Muscle of leg (tissue), 11 donors: ENCODE data around the gene NEK1. TPM values are rescaled to one million over a fixed set of nuclear protein-coding genes. Genes with fewer than 3 reads are reported as not detected.
"Not testable (repeated sequence)": the region's sequence is repeated elsewhere in the genome, so short reads cannot be mapped to it uniquely, and the experiment has no call there.

Experiments
- DNase-seq: peaks from one replicate; pipeline ENCODE4 v3.0.0; 2013
- H3K27ac ChIP-seq: one replicate; pipeline ENCODE4 v1.5.1; 2013; ENCODE audit warnings: mild to moderate bottlenecking, low read length, control low read depth
- H3K27me3 ChIP-seq: one replicate; pipeline ENCODE4 v1.6.1; 2013; ENCODE audit warnings: low read length; ENCODE audit not compliant: control insufficient read depth, insufficient read depth
- H3K36me3 ChIP-seq: one replicate; pipeline ENCODE4 v1.6.1; 2013; ENCODE audit warnings: low read length; ENCODE audit not compliant: control insufficient read depth, insufficient read depth
- H3K4me1 ChIP-seq: one replicate; pipeline ENCODE4 v1.6.1; 2013; ENCODE audit warnings: low read length; ENCODE audit not compliant: control insufficient read depth, insufficient read depth
- H3K4me3 ChIP-seq: one replicate; pipeline ENCODE4 v1.5.1; 2013; ENCODE audit warnings: low read length, control low read depth
- H3K9me3 ChIP-seq: replicated peaks from 2 replicates; pipeline ENCODE4 v1.6.1; 2013; ENCODE audit warnings: low read depth, low read length; ENCODE audit not compliant: control insufficient read depth
- WGBS: methylation state at CpG from one replicate; pipeline ENCODE4 v1.1.5; 2013; ENCODE audit warnings: missing lambda C conversion rate; ENCODE audit not compliant: insufficient coverage; 5-methylcytosine and 5-hydroxymethylcytosine counted together
- polyA plus RNA-seq, 8 donors: library from polyadenylated mRNA; unstranded; fragments of 120-200 nt; gene quantifications; one replicate each; pipeline versions ENCODE4 v1.2.1 to v1.2.3, GENCODE V29; 2013; ENCODE audit warnings: inconsistent platforms in 1 of 8, low replicate concordance in 1 of 8; ENCODE audit not compliant: insufficient read length in 8 of 8, insufficient read depth in 1 of 8
- total RNA-seq: library from RNA; stranded (reverse); fragments of 120-200 nt; gene quantifications from one replicate; pipeline ENCODE4 v1.2.4, GENCODE V29; 2013

Gene NEK1
- total and polyA plus RNA-seq, 9 donors, result 9.6 to 14.7 (median 11.8) TPM

DNA sequence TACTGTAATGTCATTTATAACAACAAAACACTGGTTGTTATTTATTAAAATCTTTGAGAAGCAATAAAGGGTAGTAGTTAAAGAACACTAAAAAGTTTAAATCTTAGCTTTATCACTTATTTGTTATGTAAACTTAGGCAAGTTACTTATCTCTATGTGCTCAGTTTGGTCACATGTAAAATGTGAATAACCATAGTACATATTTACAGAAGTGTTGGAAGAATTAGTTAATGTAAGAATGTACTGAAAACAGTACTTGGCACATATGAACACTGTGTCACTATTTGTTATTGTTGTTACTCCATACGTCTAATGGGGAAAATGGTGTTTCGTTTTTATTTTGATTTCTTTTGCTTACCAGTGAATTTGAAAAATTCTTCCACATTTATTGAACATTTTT lies 9.1 kb downstream of the NEK1 start:
- no peak overlapping the region for H3K4me3 ChIP-seq
- no peaks in the 10 kb centered on the region for H3K27me3 ChIP-seq
- peaks cover 3% of the 10 kb centered on the region for H3K36me3 ChIP-seq
- no CpG with 5 or more reads among the region's 2 CpGs for WGBS
- no peaks in the 10 kb centered on the region for H3K9me3 ChIP-seq
- no peaks in the 10 kb centered on the region for H3K4me1 ChIP-seq
- no peak for DNase-seq
- no peak overlapping the region for H3K27ac ChIP-seq

DNA sequence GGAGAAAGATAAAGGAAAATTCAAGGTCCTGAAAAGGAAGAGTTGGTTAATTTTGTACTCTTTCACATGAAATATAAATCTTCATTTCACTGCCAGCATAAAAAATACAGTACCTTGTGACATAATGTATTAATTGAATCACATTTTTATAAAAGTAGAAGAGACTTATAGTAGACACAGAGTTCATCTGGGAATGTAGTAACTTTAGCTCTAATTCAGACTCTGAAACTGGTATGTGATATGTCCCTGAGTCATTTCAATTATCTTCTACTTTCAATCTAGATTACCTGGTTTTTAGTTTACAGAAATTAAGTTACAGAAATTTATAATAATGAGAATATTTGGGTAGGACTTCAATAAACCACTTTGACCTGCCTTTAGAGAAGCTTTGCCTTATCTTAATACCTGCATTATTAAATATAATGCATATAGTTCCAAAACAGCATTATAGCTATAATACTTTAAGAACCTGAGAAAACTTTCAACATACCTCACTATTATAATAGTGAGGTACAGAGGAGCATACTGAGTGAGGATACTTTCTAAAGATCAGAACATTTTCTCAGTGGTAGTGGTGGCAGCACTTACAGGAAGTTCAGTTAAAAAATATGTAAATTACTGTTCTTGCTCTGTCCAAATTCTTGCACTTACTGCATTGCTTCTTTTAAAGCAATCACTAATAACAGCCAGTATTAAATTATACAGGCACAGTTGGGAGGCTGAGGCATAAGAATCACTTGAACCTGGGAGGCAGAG lies 11.2 kb downstream of the NEK1 start:
- DNase-seq, result no peak
- Histone ChIP-seq H3K9me3 (no peaks in the 10 kb centered on the region), H3K36me3 (peaks cover 7% of the 10 kb centered on the region), H3K4me3 (no peak overlapping the region), H3K27me3 (no peaks in the 10 kb centered on the region), H3K27ac (no peak overlapping the region), H3K4me1 (no peaks in the 10 kb centered on the region)

DNA sequence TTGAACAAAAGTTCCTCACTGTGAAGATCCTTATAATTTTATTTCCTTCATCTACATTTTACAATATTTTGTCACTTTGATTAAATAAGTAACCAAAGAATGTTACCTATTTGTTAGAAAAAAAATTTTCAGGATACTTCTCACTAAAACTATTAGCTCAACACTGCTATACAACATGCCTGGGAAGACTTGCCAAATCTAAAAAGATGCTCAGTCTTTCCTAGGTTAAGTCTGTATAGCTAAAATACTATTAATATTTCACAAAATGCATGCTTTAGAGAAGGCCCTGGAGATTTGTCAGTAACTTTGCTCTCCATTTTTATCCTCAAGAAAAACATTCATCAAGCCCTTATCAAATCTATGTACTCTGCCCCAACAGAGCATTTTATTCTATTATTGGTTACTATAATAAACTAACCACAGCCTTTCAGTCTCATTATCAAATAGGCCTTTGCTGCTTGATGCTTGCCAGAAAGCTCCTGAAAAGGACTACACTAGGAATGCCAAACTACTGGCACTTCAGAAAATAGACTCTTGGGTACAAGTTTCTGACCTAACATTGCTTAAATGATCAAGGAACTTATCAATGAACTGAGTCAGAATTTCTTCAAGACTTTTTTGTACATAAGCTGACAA lies 17.7 kb downstream of the NEK1 start:
- no peak overlapping the region for H3K27ac ChIP-seq
- H3K9me3 ChIP-seq, result no peaks in the 10 kb centered on the region
- H3K27me3 ChIP-seq, result no peaks in the 10 kb centered on the region
- DNase-seq, result no peak
- peaks cover 10% of the 10 kb centered on the region for H3K36me3 ChIP-seq
- no peaks in the 10 kb centered on the region for H3K4me1 ChIP-seq
- no peak overlapping the region for H3K4me3 ChIP-seq

GRCh38 chr4:169593050-169593560 lies 19.3 kb downstream of the NEK1 start:
- no peak for DNase-seq
- Histone ChIP-seq H3K36me3 (peaks cover 10% of the 10 kb centered on the region), H3K4me3 (no peak overlapping the region), H3K4me1 (no peaks in the 10 kb centered on the region), H3K27me3 (no peaks in the 10 kb centered on the region), H3K9me3 (no peaks in the 10 kb centered on the region), H3K27ac (no peak overlapping the region)
- no CpG with 5 or more reads among the region's 1 CpG for WGBS

DNA sequence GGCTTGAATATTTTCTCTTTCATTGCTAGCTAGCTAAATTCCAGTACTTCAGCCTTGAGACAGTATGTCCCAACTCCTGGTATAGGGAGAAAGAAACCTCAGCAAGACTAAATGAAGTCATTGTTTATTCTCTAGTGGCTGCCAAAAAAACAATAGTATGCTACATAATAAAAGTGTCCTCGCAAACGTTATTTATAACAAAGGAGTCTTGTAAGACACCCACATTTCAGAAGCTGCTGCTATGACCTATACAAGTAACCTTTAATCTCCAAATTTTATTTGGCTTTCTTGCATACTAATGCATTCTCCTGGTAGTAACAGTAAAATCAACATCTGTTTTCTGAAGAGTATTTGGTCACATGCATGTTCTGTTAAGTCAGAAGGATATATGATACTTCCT lies 28.8 kb downstream of the NEK1 start:
- H3K27me3 ChIP-seq, result no peaks in the 10 kb centered on the region
- peak overlapping the region; percentile 22 for H3K27ac ChIP-seq
- H3K9me3 ChIP-seq, result no peaks in the 10 kb centered on the region
- H3K4me1 ChIP-seq, result no peaks in the 10 kb centered on the region
- WGBS, result no CpG with 5 or more reads among the region's 2 CpGs
- DNase-seq, result peak; percentile 25
- peaks cover 14% of the 10 kb centered on the region for H3K36me3 ChIP-seq
- no peak overlapping the region for H3K4me3 ChIP-seq

GRCh38 chr4:169582706-169583105 lies 29.7 kb downstream of the NEK1 start:
- H3K36me3 ChIP-seq, result peaks cover 14% of the 10 kb centered on the region
- WGBS, result no CpG with 5 or more reads among the region's 3 CpGs
- DNase-seq, result no peak

DNA sequence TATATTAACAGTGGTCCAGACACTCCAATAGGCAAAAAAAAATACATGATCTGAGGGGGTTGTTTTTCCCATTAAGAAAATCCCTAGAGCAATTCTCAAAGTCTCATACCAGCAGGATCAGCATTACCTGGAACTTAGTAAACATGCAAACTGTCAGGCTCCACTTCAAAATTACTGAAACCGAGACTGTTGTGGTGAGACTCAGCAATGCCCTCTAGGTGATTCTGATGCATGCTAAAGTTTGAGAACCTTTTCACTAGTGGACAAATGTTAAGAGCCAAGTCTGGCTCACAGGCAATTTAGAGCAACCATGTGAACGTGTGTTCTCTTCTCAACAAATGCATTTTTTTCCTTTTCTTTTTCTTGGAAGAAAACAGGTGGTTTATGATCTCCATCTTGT lies 30.2 kb downstream of the NEK1 start:
- Histone ChIP-seq H3K4me3 (no peak overlapping the region), H3K27ac (no peak overlapping the region), H3K9me3 (no peaks in the 10 kb centered on the region), H3K36me3 (peaks cover 14% of the 10 kb centered on the region), H3K27me3 (no peaks in the 10 kb centered on the region), H3K4me1 (no peaks in the 10 kb centered on the region)
- DNase-seq, result no peak
- WGBS, result no CpG with 5 or more reads among the region's 2 CpGs

More at GRCh38 chr4:169582706-169583105, 29.7 kb downstream of the NEK1 start:
- H3K4me3 ChIP-seq, result no peak overlapping the region
- H3K4me1 ChIP-seq, result no peaks in the 10 kb centered on the region
- H3K27ac ChIP-seq, result no peak overlapping the region
- no peaks in the 10 kb centered on the region for H3K9me3 ChIP-seq
- H3K27me3 ChIP-seq, result no peaks in the 10 kb centered on the region

GRCh38 chr4:169573889-169574288 lies 38.5 kb downstream of the NEK1 start:
- no peaks in the 10 kb centered on the region for H3K4me1 ChIP-seq
- no CpG with 5 or more reads among the region's 1 CpG for WGBS
- H3K36me3 ChIP-seq, result peaks cover 24% of the 10 kb centered on the region
- no peak for DNase-seq
- H3K27ac ChIP-seq, result no peak overlapping the region
- no peaks in the 10 kb centered on the region for H3K9me3 ChIP-seq
- H3K27me3 ChIP-seq, result no peaks in the 10 kb centered on the region
- H3K4me3 ChIP-seq, result no peak overlapping the region

- no peak for DNase-seq
- H3K9me3 ChIP-seq, result no peaks in the 10 kb centered on the region
- H3K4me3 ChIP-seq, result no peak overlapping the region
- 84% methylated on average over 4 of the region's 4 CpGs for WGBS
- H3K36me3 ChIP-seq, result peaks cover 22% of the 10 kb centered on the region
- H3K4me1 ChIP-seq, result no peaks in the 10 kb centered on the region
- H3K27ac ChIP-seq, result no peak overlapping the region
- no peaks in the 10 kb centered on the region for H3K27me3 ChIP-seq
Measured at GRCh38 chr4:169571435-169571834, 40.9 kb downstream of the NEK1 start.

DNA sequence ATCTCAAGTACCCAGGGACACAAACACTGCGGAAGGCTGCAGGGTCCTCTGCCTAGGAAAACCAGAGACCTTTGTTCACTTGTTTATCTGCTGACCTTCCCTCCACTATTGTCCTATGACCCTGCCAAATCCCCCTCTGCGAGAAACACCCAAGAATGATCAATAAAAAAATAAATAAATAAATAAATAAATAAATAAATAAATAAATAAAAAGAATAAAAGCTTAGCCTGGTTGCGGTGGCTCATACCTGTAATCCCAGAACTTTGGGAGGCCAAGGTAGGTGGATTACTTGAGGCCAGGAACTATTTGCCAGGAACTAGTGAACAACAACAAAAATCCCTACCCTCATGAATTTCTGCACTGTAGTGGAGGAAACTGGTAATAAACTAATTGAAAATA lies 41.4 kb downstream of the NEK1 start:
- WGBS, result no CpG with 5 or more reads among the region's 3 CpGs

More for the DNA sequence above, 41.4 kb downstream of the NEK1 start:
- peaks cover 22% of the 10 kb centered on the region for H3K36me3 ChIP-seq
- not testable (repeated sequence) for H3K4me1 ChIP-seq, DNase-seq, H3K27me3 ChIP-seq, H3K4me3 ChIP-seq, H3K9me3 ChIP-seq, H3K27ac ChIP-seq
